Activated T-cell treated with anti-CD3 and anti-CD28 coated beads, Interleukin-2, amount 50 U/mL, for 24 hours (primary cell): ENCODE measurements around the gene SDCBP2.

Source experiments
- DNase-seq: peaks from one replicate; pipeline ENCODE4 v3.0.0-alpha.2; 2020
- H3K27ac Mint-ChIP-seq: 2 replicates; pipeline ENCODE4 v1.8.0; 2020; ENCODE audit warnings: mild to moderate bottlenecking, mixed read lengths
- H3K27me3 Mint-ChIP-seq: 2 replicates; pipeline ENCODE4 v1.8.0; 2020; ENCODE audit warnings: mixed read lengths
- H3K36me3 Mint-ChIP-seq: 2 replicates; pipeline ENCODE4 v1.8.0; 2020; ENCODE audit warnings: low read depth, mixed read lengths
- H3K4me1 Mint-ChIP-seq: 2 replicates; pipeline ENCODE4 v1.8.0; 2020; ENCODE audit warnings: low read depth, mixed read lengths
- H3K4me3 Mint-ChIP-seq: 2 replicates; pipeline ENCODE4 v1.8.0; 2020; ENCODE audit warnings: mild to moderate bottlenecking, moderate library complexity, mixed read lengths
- H3K9me3 Mint-ChIP-seq: 2 replicates; pipeline ENCODE4 v1.8.0; 2020; ENCODE audit warnings: mixed read lengths

The SDCBP2 gene

GRCh38 chr20:1328680-1329330 is at the start of gene SDCBP2:
Gene SDCBP2, minus strand, starts transcription at chr20:1329139. Its CDS starts 8,723 bp downstream, at chr20:1320416.
- Mint-ChIP-seq H3K36me3 (peaks cover 37% of the 10 kb centered on the region), H3K9me3 (no peaks in the 10 kb centered on the region), H3K27ac (peak within 1 kb of the TSS; percentile 90), H3K27me3 (no peaks in the 10 kb centered on the region), H3K4me3 (no peak within 1 kb of the TSS), H3K4me1 (peaks cover 36% of the 10 kb centered on the region)
- DNase-seq, result peak; percentile 26

- DNase-seq, result no peak
- H3K36me3 Mint-ChIP-seq, result peaks cover 95% of the 10 kb centered on the region
- peaks cover 88% of the 10 kb centered on the region for H3K4me1 Mint-ChIP-seq
- H3K27me3 Mint-ChIP-seq, result no peaks in the 10 kb centered on the region
- peak overlapping the region; percentile 95 for H3K27ac Mint-ChIP-seq
- no peaks in the 10 kb centered on the region for H3K9me3 Mint-ChIP-seq
- no peak overlapping the region for H3K4me3 Mint-ChIP-seq
Measured at GRCh38 chr20:1378735-1379125, 49.8 kb upstream of the SDCBP2 start.

GRCh38 chr20:1377984-1378734 is 49.2 kb upstream of the SDCBP2 start:
- Mint-ChIP-seq H3K9me3 (no peaks in the 10 kb centered on the region), H3K27ac (peak overlapping the region; percentile 95), H3K4me3 (peak overlapping the region; percentile 44), H3K4me1 (peaks cover 88% of the 10 kb centered on the region), H3K27me3 (no peaks in the 10 kb centered on the region), H3K36me3 (peaks cover 95% of the 10 kb centered on the region)
- DNase-seq, result no peak

GRCh38 chr20:1377341-1377871 is 48.5 kb upstream of the SDCBP2 start:
- Mint-ChIP-seq H3K4me3 (peak overlapping the region; percentile 44), H3K27me3 (no peaks in the 10 kb centered on the region), H3K4me1 (peaks cover 84% of the 10 kb centered on the region), H3K36me3 (peaks cover 94% of the 10 kb centered on the region), H3K9me3 (no peaks in the 10 kb centered on the region), H3K27ac (peak overlapping the region; percentile 95)
- DNase-seq, result no peak

- peak overlapping the region; percentile 95 for H3K27ac Mint-ChIP-seq
- DNase-seq, result no peak
- H3K4me3 Mint-ChIP-seq, result peak overlapping the region; percentile 42
- H3K9me3 Mint-ChIP-seq, result no peaks in the 10 kb centered on the region
- peaks cover 83% of the 10 kb centered on the region for H3K4me1 Mint-ChIP-seq
- H3K27me3 Mint-ChIP-seq, result no peaks in the 10 kb centered on the region
- peaks cover 94% of the 10 kb centered on the region for H3K36me3 Mint-ChIP-seq
Measured at GRCh38 chr20:1376408-1377270, 47.7 kb upstream of the SDCBP2 start.

- peaks cover 82% of the 10 kb centered on the region for H3K4me1 Mint-ChIP-seq
- H3K9me3 Mint-ChIP-seq, result no peaks in the 10 kb centered on the region
- no peak overlapping the region for H3K4me3 Mint-ChIP-seq
- no peak for DNase-seq
- no peaks in the 10 kb centered on the region for H3K27me3 Mint-ChIP-seq
- peaks cover 94% of the 10 kb centered on the region for H3K36me3 Mint-ChIP-seq
- H3K27ac Mint-ChIP-seq, result peak overlapping the region; percentile 84
Measured at GRCh38 chr20:1376007-1376406, 47.1 kb upstream of the SDCBP2 start.

- no peaks in the 10 kb centered on the region for H3K27me3 Mint-ChIP-seq
- no peak for DNase-seq
- peak overlapping the region; percentile 84 for H3K27ac Mint-ChIP-seq
- no peaks in the 10 kb centered on the region for H3K9me3 Mint-ChIP-seq
- peaks cover 79% of the 10 kb centered on the region for H3K4me1 Mint-ChIP-seq
- peaks cover 96% of the 10 kb centered on the region for H3K36me3 Mint-ChIP-seq
- no peak overlapping the region for H3K4me3 Mint-ChIP-seq
Measured at GRCh38 chr20:1375515-1375914, 46.6 kb upstream of the SDCBP2 start.

GRCh38 chr20:1374246-1374645 is 45.3 kb upstream of the SDCBP2 start:
- DNase-seq, result no peak
- no peak overlapping the region for H3K4me3 Mint-ChIP-seq
- no peaks in the 10 kb centered on the region for H3K27me3 Mint-ChIP-seq
- no peak overlapping the region for H3K27ac Mint-ChIP-seq
- no peaks in the 10 kb centered on the region for H3K9me3 Mint-ChIP-seq
- peaks cover 69% of the 10 kb centered on the region for H3K4me1 Mint-ChIP-seq
- peaks cover 96% of the 10 kb centered on the region for H3K36me3 Mint-ChIP-seq

GRCh38 chr20:1373614-1374013 is 44.7 kb upstream of the SDCBP2 start:
- Mint-ChIP-seq H3K36me3 (peaks cover 96% of the 10 kb centered on the region), H3K27me3 (no peaks in the 10 kb centered on the region), H3K9me3 (no peaks in the 10 kb centered on the region), H3K4me3 (no peak overlapping the region), H3K27ac (peak overlapping the region; percentile 61), H3K4me1 (peaks cover 66% of the 10 kb centered on the region)
- no peak for DNase-seq

GRCh38 chr20:1373036-1373435 is 44.1 kb upstream of the SDCBP2 start:
- Mint-ChIP-seq H3K9me3 (no peaks in the 10 kb centered on the region), H3K4me3 (no peak overlapping the region), H3K27ac (peak overlapping the region; percentile 2), H3K4me1 (peaks cover 62% of the 10 kb centered on the region), H3K36me3 (peaks cover 96% of the 10 kb centered on the region), H3K27me3 (no peaks in the 10 kb centered on the region)
- DNase-seq, result no peak

GRCh38 chr20:1371830-1372539 is 43.0 kb upstream of the SDCBP2 start:
- no peaks in the 10 kb centered on the region for H3K9me3 Mint-ChIP-seq
- DNase-seq, result no peak
- H3K36me3 Mint-ChIP-seq, result peaks cover 96% of the 10 kb centered on the region
- no peaks in the 10 kb centered on the region for H3K27me3 Mint-ChIP-seq
- H3K4me1 Mint-ChIP-seq, result peaks cover 52% of the 10 kb centered on the region
- H3K4me3 Mint-ChIP-seq, result no peak overlapping the region
- H3K27ac Mint-ChIP-seq, result peak overlapping the region; percentile 73

- H3K27ac Mint-ChIP-seq, result peak overlapping the region; percentile 73
- H3K9me3 Mint-ChIP-seq, result no peaks in the 10 kb centered on the region
- H3K4me1 Mint-ChIP-seq, result peaks cover 46% of the 10 kb centered on the region
Measured at GRCh38 chr20:1371202-1371782, 42.4 kb upstream of the SDCBP2 start.

GRCh38 chr20:1370548-1371110 is 41.7 kb upstream of the SDCBP2 start:
- Mint-ChIP-seq H3K4me3 (no peak overlapping the region), H3K9me3 (no peaks in the 10 kb centered on the region), H3K27me3 (no peaks in the 10 kb centered on the region), H3K27ac (peak overlapping the region; percentile 55), H3K4me1 (peaks cover 45% of the 10 kb centered on the region), H3K36me3 (peaks cover 97% of the 10 kb centered on the region)
- DNase-seq, result no peak

More at GRCh38 chr20:1371202-1371782, 42.4 kb upstream of the SDCBP2 start:
- Mint-ChIP-seq H3K4me3 (no peak overlapping the region), H3K36me3 (peaks cover 97% of the 10 kb centered on the region), H3K27me3 (no peaks in the 10 kb centered on the region)
- no peak for DNase-seq
